ENCODE data around the gene SLC13A3.

SLC13A3 gene

DNA sequence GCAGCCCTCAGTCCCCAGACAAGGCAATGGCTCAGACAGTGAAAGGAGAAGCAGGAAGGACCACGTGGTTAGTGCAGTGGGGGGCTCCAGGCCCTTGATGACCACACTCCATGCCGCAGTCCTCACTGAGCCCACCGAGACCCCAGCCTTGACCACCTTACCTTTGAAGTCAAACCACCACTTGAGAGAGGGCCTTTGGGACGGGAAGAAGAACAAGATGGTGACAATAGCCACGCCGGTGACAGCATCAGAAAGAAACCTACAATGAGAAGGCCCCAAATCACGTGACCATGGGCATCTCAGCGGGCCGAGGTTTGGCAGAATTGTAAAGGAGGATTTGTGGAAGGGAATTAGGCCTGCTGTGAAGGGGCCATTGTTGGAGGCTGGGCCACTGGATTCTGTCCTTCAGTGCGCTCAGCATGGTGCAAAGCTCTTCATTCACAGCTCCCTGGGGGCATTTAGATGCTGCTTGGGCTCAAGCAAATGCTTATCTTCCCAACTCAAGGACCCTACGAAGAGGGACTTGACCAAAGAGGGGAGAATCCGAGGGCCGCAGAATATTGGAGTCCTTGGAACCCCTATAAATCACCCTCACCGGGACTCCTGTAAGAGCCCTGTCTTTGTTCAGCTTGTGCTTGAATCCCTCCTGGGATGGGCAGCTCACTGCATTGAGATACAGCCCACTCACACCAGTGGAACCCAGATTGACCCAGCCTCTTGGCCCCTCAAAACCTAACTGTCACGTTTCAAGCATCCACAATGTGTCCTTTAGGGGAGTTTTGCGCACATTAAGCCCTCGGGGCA lies 67.6 kb downstream of the SLC13A3 start:
- in situ Hi-C loops (cut with MboI; ENCODE audit: low sequenced_read_pairs) = no loop called here

DNA sequence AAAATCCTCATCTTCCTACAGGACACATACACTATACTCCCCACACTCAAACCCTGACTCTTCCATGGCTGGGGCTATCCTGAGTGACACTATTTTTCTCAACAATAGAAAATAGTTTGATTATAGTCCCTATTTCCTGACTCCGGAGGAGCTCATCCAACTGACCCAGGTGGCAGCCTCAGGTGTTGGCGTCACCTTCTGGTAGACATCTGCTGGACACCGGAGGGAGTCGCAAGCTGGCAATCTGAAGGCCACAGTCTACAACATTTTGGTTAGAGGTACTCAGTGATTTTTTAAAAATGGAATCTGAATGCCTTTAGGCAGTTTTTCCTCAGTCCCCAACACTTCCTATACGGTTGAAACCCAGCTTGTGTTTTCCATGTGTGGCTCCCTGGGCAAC lies 68.6 kb downstream of the SLC13A3 start:
- in situ Hi-C loops (cut with MboI; ENCODE audit: low sequenced_read_pairs) = no loop called here

DNA sequence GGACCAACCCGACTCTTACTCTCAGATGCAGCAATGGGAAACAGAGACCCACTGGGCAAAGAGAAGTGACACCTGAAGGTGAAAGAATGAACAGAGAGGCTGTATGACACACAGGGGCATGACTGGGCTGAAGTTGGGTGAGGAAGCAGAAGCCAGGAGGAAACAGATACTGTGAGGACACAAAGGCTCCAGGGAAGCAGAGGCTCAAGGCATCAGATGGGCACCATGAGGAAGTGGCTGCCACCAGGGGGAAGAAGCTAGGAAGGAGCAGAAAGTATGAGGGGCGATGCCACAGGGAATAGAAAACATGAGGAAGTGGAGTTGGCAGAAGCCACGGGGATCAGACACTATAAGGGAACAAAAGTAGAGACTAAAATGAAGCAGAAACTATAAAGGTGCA lies 69.9 kb downstream of the SLC13A3 start:
- in situ Hi-C loops (cut with MboI; ENCODE audit: low sequenced_read_pairs) = no loop called here

DNA sequence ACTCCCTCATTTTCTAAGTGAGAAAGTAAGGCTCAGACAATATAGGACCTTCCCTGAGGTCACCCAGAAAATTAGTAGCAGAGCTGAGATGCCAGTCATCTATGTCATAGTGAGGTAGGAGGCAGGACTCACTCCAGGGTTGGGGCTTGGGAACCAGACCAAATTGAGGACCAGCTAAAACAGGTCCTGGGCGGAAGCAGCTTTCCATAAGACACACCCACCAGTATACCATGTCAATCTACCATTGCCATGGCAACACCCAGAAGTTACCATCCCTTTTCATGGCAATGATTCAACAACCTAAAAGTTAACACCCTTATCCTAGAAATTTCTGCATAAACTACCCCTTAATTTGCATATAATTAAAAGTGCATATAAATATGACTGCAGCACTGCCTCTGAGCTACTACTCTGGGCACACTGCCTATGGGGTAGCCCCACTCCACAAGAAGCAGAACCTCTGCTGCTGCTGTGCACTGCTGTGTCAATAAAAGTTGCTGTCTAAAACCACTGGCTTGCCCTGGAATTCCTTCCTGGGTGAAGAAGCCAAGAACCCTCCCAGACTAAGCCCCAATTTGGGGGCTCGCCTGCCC lies 70.5 kb downstream of the SLC13A3 start:
- in situ Hi-C loops (cut with MboI; ENCODE audit: low sequenced_read_pairs) = no loop called here

DNA sequence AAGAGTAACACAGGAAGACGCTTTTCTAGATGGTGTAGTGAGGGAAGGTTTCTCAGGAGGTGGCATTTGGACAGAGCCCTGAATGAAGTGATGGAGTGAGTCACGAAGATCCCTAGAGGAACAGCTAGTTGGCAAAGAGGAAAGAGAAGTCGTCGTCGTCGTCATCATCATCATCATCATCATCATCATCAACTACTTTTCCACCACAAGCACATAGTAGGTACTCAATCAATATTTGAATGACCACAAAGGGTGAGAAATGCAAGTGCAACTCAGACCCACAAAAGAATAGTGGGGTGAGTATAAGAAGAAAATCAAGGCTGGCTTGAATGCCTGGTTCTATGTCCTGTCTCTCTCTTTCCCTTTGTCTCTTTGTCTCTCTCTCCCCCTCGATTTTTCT lies 72.5 kb downstream of the SLC13A3 start:
- in situ Hi-C loops (cut with MboI; ENCODE audit: low sequenced_read_pairs) = no loop called here

DNA sequence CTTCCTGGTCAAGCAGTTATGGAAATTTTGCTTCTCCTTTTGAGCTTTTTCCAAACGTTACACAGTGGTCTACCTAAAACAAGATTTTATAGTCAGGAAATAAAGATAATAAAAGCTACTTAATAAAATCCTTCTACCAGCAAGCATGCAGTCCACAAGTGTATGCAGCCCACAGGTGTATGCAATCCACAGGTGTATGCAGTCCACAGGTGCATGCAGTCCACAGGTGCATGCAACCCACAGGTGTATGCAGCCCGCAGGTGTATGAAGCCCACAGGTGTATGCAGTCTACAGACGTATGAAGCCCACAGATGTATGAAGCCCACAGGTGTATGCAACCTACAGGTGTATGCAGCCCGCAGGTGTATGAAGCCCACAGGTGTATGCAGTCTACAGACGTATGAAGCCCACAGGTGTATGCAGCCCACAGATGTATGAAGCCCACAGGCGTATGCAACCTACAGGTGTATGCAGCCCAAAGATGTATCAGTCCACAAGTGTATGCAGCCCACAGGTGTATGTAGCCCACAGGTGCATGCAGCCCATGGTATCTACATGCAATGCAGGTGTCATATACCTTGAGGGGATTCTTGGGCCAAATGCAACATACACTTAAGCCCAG lies 74.4 kb downstream of the SLC13A3 start:
- in situ Hi-C loops (cut with MboI; ENCODE audit: low sequenced_read_pairs) = no loop called here

DNA sequence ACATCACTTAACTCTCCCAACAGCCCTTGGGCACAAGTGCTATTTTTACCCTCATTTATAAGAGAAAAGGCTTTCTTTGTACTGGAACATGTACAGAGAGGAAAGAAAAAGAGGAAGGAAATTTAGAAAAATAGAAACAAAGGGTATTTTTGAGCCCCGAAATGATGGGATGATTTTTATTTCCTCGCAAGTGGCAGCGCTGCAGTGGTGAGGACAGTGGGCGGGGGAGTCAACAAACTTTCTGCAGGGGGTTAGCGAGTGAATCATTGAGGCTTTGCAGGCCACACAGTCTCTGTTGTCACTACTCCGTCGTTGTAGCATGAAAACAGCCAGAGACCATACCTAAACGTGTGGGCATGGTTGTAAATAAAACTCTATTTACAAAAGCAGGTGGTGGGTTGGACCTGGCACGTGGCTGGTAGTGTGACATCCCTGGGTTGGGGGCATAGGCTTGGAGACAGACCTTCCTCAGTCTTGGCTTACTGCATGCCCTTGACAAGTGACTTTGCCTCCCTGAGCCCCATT lies 75.3 kb downstream of the SLC13A3 start:
- in situ Hi-C loops (cut with MboI; ENCODE audit: low sequenced_read_pairs) = no loop called here

DNA sequence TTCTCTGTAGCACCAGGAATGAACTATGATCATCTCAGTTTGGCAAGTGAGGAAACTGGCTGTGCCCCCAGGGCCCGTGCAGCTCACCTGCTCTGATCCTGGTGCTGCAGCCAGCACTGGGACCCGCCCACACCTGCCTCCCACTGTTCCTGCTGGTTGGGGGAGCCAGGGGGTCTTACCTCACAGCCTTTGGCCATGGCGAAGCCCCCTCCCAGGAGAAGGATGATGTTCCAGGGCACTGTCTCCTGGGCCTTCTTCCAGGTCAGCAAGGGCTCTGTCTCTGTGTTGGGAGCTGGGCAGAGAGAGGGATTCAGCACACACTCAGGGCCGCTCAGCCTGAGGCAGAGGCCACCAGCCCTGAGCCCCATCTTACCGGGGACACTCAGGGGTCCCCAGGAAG lies 75.9 kb downstream of the SLC13A3 start:
- in situ Hi-C loops (cut with MboI; ENCODE audit: low sequenced_read_pairs) = no loop called here

DNA sequence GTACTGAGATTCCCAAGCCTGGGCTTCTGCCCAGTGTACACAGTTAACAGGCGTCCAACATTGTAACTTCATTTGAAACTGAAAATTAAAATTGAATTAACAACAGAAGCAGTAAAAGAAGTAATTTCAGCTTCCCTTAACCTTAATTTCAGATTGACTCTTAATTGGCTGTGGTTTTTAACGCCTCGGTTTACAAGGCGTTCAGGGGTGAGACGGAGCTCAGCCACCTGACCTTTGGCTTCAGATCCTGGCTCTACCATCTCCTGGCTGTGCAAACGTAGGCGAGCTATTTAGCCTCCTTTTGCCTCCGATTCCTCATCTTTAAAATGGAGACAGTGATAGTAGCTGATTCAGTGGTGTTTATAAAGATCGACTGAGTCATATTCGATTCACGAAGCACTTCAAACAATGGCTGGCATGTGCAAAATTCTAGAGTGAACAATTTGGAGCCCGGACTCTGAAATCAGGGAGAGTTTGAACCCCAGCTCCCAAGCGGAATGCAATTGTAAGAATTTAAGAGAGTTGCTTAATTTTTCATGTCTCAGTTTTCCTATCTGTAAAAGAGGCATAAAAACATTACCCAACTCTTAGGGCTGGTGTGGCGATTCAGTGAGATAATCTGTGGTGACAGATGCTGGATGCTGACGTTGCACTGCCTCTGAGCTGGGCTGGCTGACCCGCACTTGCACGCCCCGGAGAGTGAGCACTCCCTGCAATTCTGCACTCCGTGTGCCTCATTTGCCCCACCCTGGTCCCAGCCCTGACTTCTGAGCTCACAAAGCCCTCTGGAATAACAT lies 77.3 kb downstream of the SLC13A3 start:
- in situ Hi-C loops (cut with MboI; ENCODE audit: low sequenced_read_pairs) = no loop called here

DNA sequence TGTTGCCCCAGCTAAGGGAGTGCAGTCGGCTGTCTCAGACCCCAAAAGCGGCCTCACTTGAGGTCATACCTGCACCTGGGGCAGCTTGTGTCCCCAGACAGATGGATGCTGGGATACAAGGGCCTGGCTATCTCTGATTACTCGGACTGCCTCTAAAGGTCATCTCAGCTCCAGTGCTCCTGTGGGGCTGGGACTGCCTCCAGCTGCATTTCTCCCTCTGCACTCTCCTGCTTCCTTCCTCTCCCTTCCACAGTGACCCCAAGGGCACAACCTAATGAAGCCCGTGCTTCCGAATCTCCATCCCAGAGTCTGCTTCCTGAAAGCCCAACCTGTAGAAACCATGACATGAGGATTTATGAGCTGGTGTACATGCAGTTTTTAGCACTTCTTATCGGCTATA lies 78.0 kb downstream of the SLC13A3 start:
- in situ Hi-C loops (cut with MboI; ENCODE audit: low sequenced_read_pairs) = no loop called here

DNA sequence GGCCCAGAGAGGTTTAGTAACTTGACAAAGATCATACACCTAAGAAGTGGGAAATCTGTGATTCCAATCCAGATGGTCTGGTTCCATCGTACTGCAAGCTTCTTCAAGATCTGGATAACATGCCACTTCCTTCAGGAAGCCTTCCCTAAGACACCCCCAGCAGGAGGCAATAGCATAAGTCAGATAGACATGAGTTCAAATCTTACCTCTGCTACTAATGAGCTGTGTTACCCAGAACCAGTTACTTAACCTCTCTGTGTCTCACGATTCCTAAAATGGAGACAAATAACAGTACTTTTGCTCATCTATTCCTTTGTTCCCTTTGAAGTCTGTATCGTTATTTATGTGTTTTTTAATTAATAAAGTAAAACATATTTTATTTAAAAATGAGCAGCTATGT lies 78.5 kb downstream of the SLC13A3 start:
- in situ Hi-C loops (cut with MboI; ENCODE audit: low sequenced_read_pairs) = no loop called here

DNA sequence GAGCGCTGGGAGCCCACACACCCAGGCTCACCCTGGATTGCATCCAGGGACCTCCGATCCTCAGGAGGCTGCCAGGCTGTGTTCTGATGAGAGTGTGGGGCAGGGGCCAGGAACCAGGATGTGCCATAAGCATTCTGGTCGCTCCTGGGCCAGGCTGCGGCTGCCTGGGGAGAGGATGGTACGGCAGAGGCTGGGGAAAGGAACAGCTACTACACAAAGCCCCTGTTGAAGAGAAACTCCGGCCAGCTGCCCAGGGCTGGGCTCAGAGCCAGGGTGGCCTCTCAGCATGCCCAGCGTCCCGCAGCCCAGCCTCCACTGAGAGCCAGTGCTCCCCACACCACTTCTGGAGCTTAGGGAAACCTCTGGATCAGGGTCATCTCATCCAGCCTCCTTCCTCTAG lies 79.1 kb downstream of the SLC13A3 start:
- in situ Hi-C loops (cut with MboI; ENCODE audit: low sequenced_read_pairs) = no loop called here

DNA sequence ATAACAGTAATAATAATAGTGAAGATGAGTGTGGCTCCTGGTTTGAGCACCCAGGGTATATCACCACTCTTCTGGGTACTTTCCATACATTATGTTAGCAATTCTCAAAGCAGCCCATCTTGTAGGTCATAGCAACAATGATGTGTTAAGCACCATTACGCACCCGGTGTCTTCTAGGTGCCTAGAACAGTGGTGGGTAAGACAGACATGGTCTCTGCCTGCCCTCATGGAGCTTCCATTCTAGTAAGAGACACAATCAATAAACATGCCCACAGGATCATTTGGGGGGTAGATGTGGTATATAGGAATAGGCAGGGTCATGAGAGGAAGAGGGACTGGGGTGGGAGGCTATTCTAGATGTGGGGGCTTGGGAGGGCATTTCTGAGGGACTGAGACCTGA lies 79.8 kb downstream of the SLC13A3 start:
- in situ Hi-C loops (cut with MboI; ENCODE audit: low sequenced_read_pairs) = no loop called here

DNA sequence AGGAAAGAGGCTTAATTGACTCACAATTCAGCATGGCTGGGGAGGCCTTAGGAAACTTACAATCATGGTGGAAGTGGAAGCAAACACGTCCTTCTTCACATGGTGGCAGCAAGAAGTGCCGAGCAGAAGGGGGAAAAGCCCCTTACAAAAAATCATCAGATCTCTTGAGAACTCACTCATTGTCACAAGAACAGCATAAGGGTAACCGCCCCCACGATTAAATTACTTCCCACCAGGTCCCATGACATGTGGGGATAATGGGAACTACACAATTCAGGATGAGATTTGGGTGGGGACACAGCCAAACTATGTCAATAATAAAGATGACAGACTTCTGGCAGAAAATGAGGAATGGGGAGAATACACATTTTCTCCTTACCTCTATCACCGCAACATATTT lies 80.3 kb downstream of the SLC13A3 start:
- in situ Hi-C loops (cut with MboI; ENCODE audit: low sequenced_read_pairs) = no loop called here

DNA sequence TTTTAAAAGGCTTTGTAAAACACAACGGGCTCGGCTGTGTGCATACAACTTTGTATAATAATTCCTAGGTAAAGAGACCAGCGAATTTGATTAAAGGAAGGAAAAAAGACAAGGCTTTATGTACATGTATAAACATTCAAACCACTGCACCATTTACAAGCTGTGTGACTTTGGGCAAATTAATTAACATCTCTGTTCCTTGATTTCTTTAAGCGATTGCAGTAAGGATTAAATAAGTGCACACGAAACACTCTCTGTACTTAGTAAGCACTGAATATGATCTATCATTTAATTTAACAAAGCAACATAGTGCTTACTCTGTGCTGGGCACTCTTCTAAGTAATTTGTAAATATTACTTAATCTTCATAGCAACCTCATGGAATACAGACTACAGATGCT lies 81.3 kb downstream of the SLC13A3 start:
- in situ Hi-C loops (cut with MboI; ENCODE audit: low sequenced_read_pairs) = no loop called here

DNA sequence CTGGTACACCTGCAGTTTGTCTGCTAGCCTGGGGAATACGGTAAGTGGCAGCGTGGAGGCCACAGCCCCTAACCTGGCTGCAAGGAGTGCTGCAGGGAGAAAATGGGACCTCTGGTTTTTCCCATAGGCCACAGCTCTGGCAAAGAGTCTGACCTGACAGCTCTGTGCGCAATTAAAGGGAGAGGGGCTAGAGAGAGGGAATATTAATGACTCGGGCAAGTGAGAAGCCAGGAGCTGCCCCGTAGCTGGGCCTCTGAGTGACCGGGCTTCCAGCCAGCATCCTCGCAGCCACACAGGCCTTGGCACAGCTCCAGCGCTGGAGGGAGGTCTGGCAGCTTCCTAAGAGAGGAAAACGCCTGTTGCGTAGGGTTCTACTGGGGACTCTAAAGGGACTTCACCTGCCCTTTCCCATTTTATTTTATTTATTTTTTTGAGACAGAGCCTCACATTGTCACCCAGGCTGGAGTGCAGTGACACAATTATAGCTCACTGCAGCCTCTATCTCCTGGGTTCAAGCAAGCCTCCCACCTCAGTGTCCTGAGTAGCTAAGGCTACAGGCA lies 82.6 kb downstream of the SLC13A3 start:
- in situ Hi-C loops (cut with MboI; ENCODE audit: low sequenced_read_pairs) = no loop called here

DNA sequence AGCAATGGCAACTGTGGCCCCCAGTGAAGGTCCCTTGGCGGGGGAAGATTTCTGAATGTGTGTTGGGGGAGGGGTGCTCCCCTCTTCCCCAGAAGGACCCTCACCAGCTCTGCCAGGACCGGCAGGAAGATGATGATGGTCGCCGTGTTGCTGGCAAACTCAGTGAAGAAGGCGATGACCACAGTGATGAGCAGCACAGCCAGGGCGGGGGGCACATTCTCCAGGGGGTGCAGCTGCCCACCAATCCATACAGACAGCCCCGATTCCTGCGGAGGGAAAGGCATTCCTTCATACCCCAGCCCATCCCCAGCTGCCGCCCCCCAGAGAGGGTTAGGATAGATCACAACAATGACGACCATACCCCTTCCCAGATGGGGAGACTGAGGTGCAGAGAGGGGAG lies 85.1 kb downstream of the SLC13A3 start:
- in situ Hi-C loops (cut with MboI; ENCODE audit: low sequenced_read_pairs) = no loop called here

DNA sequence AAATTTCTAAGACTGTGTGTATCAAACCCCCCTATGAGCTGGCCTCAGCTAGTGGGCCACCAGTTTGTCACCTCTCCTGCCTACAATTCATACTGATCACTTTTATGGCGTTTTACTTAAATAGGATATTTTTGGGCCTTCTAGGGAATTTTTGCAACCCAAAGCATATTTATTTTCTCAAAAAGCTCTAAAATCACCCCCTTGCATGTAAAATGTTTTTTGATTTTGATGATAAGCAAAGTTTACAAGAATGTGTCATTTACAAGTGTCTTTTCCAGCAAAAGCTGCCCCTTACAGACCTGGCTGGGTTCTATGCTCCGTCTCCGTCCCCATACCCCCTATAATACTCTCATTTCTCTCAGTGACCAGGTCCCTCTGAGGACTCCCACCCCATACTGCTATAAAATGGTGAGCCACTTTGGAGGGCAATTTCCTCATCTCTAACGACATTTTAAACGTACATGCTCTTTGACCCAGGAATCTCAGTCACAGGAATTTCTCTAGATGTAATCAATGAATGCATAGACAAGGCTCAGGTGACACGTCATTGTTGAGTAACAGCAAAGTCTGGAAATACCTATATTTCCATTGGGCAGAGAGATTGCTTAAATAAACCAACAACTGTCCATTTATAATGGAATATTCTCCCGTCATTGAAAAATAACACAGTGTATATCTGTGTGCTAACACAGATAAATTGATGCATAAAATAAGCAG lies 86.9 kb downstream of the SLC13A3 start:
- in situ Hi-C loops (cut with MboI; ENCODE audit: low sequenced_read_pairs) = no loop called here

DNA sequence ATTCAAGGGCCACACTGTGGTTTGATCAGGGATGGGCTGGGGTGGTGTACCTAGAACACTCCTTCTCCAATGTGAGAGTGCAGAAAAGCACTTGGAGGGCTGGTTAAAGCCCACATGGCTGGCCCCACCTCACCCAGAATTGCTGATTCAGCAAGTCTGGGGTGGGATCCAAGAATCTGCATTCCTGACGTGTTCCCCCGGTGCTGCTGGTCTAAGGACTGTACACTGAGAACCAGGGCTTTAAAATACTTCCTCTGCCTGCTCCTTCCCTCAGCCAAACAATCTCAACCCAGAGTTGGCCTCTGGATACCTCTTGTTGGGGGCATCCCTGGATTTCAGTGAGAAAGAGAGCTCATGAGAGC lies 87.4 kb downstream of the SLC13A3 start:
- in situ Hi-C loops (cut with MboI; ENCODE audit: low sequenced_read_pairs) = no loop called here

DNA sequence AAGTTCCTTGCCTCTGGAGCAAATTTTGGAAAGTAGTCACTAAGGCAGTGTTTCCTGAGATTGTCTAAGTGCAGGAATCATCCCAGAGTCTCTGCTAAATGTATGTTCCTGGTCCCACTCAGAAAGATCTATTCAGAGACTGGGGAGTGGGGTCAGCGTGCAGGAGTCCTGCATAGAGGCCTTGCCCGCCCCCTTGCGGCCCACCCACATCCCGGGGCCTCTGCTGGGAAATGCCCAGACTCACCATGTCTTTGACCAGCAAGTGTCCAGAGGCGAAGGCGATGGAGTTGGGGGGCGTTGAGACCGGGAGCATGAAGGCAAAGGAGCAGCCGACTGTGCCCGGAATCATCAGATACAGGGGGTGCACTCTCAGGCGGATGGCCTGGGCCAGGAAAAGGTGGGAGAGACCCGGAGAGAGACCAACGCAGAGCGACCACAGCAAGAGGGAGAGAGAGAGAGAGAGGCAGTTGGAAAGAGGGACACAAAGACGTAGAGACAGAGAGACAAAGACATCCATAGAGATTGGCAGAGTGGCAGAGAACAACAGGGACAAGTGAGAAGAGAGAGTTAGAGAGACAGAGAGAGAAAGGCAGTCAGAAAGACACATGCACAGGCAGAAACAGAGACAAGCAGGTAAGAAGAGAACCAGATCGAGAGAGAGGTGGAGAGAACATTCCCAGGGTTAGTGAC lies 87.9 kb downstream of the SLC13A3 start:
- in situ Hi-C loops (cut with MboI; ENCODE audit: low sequenced_read_pairs) = no loop called here

Measured in HL-60/S4 (cell line).